ENCODE results near the gene FEZF1.
"Not testable (repeated sequence)": the region's sequence is repeated elsewhere in the genome, so short reads cannot be mapped to it uniquely, and the experiment has no call there.

DNA sequence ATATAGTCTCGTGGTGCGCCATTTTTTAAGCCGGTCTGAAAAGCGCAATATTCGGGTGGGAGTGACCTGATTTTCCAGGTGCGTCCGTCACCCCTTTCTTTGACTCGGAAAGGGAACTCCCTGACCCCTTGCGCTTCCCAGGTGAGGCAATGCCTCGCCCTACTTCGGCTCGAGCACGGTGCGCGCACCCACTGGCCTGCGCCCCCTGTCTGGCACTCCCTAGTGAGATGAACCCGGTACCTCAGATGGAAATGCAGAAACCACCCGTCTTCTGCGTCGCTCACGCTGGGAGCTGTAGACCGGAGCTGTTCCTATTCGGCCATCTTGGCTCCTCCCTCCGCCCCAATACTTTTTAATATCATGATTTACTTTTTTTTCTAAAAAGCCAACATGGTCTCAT, 19.9 kb downstream of the FEZF1 start:
- not testable (repeated sequence) for TF ChIP-seq POLR2A (IDR thresholded peaks at IDR 0.05)
- TF ChIP-seq, protein P1, sequence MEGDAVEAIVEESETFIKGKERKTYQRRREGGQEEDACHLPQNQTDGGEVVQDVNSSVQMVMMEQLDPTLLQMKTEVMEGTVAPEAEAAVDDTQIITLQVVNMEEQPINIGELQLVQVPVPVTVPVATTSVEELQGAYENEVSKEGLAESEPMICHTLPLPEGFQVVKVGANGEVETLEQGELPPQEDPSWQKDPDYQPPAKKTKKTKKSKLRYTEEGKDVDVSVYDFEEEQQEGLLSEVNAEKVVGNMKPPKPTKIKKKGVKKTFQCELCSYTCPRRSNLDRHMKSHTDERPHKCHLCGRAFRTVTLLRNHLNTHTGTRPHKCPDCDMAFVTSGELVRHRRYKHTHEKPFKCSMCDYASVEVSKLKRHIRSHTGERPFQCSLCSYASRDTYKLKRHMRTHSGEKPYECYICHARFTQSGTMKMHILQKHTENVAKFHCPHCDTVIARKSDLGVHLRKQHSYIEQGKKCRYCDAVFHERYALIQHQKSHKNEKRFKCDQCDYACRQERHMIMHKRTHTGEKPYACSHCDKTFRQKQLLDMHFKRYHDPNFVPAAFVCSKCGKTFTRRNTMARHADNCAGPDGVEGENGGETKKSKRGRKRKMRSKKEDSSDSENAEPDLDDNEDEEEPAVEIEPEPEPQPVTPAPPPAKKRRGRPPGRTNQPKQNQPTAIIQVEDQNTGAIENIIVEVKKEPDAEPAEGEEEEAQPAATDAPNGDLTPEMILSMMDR (IDR thresholded peaks at IDR 0.05): not testable (repeated sequence)
